ENCODE measurements around the gene BPIFB4.
"Not testable (repeated sequence)": the region's sequence is repeated elsewhere in the genome, so short reads cannot be mapped to it uniquely, and the experiment has no call there.

Gene BPIFB4

DNA sequence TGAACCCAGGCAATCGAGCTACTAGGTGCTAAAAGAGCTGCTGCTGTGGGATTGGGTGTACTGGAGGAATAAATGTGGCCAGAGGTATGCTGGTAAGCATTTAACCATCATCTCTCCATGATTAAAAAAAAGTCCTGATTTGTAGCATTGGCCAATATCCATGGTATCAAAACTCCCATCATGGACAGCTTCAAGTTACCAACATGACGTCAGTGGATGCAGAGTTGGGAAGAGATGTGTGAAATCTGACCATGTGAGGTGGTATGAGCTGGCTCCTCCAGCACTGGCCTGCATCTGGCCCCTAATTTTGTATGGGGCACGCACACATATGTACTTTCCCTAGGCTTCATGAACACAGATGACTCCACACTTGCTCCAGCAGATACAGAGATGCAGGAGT lies 11.7 kb downstream of the BPIFB4 start:
- DNase-seq = no peak

DNA sequence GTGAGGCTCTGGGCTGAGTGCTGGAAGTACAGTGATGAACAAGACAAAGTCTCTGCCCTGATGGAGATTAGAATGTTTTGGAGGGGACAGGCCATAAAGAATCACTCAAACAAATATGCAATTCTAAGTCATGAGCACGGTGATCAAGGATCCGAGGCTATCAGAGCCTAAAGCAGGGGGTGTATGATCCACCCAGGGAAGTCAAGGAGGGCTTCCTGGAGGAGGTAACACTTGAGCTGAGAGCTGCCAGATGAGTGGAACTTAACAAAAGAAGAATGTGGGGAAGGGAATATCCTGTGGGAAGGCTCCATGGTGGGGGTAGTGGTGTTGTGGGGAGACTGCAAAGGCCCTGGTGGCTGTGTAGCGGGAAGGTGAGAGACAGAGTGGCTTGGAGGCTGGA lies 12.2 kb downstream of the BPIFB4 start:
- no peak for DNase-seq

DNA sequence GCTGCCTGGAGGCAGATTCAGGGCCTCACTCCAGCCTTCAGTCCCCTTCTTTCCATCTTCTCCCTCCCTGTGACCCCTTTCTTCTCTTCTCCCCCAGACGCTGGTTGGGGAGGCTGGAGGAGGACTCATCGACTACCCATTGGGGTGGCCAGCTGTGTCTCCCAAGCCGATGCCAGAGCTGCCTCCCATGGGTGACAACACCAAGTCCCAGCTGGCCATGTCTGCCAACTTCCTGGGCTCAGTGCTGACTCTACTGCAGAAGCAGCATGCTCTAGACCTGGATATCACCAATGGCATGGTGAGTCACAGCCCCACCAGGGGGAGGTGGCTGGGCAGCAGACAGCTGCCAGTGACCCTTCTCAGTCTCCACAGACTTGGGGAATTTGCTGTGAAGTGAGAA lies 12.9 kb downstream of the BPIFB4 start:
- no peak for DNase-seq

- no peak for DNase-seq
These were observed 13.6 kb downstream of the BPIFB4 start for GRCh38 chr20:33093074-33093473.

- DNase-seq = no peak
These were observed 14.1 kb downstream of the BPIFB4 start for GRCh38 chr20:33093582-33093981.

DNA sequence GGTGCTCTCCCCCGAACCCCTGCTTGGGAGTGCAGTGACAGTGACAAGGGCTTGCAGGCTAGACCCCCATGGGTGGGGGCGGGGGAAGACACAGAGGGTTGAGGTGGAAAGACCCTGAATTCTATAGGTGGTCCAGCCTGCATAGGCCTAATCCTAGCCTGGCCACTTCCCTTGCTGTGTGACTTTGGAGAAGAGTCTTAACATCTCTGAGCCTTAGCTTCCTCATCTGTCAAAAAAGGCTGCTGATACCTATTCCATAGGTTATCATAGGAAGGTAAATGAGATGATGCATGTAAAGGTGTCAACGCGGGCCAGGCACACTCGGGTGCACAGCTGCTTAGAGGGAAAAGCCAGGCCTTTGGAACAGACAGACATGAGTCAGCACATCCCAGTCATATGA lies 15.8 kb downstream of the BPIFB4 start:
- no peak for DNase-seq

GRCh38 chr20:33095902-33096584 lies 16.6 kb downstream of the BPIFB4 start:
- peak; percentile 21 for DNase-seq

GRCh38 chr20:33097001-33097400 lies 17.6 kb downstream of the BPIFB4 start:
- no peak for DNase-seq

- DNase-seq = no peak
These were observed 20.5 kb downstream of the BPIFB4 start for GRCh38 chr20:33099843-33100538.

DNA sequence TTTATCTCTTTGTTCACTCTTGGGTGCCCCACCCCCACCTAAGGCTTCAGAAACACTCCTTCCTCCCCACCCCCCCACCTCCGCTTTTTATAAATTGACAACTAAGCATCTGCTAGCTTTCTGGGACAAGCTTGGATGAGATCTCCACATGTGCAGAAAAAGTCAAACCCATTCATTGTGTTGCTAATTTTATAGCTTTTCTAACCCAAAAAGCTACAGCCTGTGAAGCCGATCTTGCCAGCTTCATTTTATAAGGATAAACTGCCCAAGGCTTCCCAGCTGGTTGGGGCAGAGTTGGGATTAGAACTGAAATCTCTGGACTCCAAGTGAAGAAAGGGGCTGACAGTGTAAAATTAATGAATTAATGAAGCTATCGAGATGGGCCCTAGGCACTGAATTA lies 24.1 kb downstream of the BPIFB4 start:
- no peak for DNase-seq

DNA sequence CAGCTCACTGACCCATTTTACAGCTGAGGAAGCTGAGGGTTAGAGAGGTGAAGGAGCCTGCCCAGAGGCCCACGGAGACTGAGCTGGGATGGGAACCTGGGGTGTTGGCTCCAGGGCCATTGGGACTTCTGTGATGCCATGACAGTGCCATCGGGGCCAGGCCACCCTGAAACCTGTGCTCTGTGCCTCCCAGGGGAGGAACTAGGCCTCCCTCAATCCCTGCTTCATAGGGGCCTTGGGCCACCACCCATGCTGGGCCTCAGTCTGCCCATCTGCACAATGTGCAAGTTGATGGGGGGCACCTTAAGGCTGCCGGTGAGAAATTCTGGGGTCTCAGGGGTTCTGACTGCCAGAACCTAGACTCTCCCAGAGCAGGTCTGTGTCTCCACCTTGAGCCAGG lies 24.9 kb downstream of the BPIFB4 start:
- no peak for DNase-seq

DNA sequence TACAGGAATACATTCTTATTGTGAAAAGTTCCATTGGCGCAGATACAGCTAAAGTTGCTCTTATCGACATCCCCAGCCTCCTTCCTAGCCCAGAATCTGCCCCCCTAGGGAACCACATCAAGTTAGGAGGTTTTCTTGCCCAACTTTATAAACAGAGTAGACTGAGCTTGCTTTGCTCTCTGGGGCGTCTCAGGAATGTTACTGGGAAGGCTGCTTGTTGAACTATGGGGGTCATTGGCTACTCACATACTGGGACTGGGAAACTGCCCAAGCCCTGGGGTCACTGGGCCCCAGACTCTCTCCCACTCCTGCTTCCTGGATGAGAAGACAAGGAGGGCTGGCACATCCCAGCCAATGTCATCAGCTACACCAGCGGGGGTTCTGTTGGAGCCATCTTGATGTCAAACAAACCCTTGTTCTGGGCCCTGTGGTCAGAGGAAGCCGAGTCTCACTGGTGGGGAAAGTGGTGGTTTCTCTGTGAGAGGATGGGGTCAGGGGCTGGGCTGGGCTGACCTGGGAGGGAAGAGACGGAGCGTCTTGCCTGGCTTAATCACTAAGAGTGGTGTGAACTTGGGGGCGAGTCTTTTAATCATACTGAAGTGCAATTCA lies 26.0 kb downstream of the BPIFB4 start:
- DNase-seq = no peak

- DNase-seq = not testable (repeated sequence)
These were observed 26.7 kb downstream of the BPIFB4 start for GRCh38 chr20:33106058-33106620.

DNA sequence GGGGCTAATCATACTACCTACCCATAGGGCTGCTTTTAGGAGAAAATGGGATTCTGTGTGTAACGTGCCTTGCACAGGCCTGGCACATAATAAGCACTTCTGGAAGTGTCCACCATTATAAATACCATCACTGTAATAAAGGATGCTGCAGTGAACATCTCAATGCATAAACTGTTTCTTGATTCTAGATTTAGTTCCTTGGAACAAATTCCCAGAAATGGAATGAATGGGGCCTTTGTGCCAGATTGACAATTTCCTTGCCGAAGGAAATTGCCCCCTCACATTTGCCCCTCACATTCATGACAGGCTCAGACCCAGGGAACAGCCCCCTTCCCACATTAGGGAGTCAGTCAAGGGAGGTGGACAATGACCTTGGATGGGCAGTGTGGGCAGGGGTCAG lies 29.2 kb downstream of the BPIFB4 start:
- no peak for DNase-seq

DNA sequence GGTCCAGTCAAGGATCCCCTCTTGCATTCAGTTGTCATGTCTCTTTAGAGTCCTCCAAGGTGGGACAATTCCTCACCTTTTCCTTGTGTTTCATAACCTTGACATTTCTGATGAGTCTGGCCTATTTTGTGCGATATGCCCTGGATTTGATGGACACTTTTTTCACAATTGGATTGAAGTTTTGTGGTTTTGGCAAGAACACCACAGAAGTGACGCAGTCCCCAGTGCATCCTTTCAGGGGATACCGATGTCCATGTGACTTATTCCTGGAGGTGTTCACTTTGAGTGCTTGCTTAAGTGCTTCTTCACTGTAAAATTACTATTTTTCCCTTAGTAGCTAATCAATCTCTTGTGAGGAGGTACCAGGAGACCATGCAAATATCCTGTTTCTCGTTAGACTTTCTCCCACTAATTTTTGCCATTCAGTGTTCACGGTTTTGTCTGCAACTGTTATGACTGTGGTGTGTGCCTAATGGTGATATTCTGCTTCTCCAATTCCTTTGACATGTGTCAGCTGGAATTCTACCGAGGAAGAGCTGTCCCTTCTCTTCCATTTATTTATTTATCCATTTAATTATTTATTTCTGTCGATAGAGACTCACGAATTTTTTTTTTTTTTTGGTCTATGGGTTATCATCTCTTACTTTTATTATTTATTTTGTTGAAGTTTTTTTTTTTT lies 30.8 kb downstream of the BPIFB4 start:
- DNase-seq = no peak

DNA sequence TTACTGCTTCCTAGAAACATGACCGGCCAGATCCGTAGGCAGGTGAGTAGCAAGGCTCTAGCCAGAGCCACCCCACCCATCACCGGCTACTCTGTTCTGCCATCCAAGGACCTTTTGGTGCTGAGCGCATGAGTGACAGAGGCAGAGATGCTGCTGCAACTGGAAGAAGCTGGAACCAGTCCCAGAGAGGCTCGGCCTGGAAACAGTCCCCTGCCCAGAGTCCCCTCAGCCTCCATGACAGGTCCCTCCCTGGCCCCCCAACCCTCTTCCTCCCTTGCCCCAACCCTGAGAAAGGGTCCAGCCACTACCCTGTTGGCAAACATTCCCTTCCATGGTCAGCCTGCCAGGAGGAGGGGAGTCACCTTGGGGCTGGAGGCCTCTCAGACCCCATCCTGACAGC lies 31.9 kb downstream of the BPIFB4 start:
- DNase-seq = no peak

GRCh38 chr20:33112547-33113386 lies 33.3 kb downstream of the BPIFB4 start:
- no peak for DNase-seq

- no peak for DNase-seq
These were observed 34.0 kb downstream of the BPIFB4 start for GRCh38 chr20:33113387-33113908.

DNA sequence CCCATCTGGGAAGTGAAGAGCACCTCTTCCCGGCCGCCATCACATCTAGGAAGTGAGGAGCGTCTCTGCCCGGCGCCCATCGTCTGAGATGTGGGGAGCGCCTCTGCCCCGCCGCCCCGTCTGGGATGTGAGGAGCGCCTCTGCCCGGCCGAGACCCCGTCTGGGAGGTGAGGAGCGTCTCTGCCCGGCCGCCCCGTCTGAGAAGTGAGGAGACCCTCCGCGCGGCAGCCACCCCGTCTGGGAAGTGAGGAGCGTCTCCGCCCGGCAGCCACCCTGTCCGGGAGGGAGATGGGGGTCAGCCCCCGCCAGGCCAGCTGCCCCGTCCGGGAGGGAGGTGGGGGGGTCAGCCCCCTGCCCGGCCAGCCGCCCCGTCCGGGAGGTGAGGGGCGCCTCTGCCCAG lies 36.1 kb downstream of the BPIFB4 start:
- not testable (repeated sequence) for DNase-seq

DNA sequence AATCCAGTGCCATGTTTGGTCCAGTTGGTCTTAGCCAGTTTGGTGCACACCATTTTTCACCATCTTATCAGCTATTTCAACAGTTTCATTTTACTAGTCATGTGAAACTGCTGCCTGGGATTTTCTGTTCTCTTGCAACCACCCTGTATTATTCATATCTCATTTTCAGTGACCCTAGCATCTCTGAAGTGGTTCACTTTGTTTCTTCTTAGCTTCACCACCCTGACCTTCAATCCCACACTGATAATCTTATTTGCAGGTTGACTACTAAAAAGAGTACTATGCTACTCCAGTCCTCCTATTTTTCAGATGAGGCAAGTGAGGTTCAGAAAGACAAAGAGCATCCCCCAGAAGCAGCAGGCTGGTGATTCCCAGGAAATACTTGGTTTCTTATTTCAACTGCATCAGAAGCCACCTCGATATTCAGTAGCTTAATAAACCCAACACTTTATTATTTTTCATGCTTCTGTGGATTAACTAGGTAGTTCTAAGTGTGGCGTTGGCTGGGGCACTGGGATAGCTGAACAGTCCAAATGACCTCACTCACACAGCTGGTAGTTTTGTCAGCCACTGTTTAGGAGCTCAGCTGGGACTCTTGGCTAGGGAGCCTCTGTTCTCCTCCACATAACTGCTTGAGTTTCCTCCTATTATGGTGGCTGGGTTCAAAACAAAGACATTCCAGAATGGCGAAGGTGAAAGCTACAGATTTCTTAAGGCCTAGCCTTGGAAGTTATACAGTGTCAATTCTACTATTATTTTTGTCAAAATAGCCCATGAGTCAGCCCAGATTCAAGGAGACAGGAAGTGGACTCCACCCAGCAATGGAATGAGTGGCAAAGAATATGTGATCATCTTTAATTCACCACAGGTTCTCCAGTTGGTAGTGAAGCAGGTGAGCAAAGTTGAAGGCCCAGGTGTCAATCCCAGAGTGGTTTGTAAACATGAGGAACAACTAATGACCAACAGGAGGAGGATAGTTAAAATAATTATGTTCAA lies 40.6 kb downstream of the BPIFB4 start:
- DNase-seq = no peak

All from right kidney (tissue), 1 donor.